ENCODE results near the gene ADAM15. TPM values are rescaled to one million over a fixed set of nuclear protein-coding genes. Genes with fewer than 3 reads are reported as not detected.
A peak's percentile ranks its signal among the peaks of the same experiment; 100 is the strongest.

Gene ADAM15
- 62.0 and 67.1 TPM in 2 replicates for total RNA-seq (2014; rRNA removed; shearing (Covaris generic))
- 190 and 220 TPM in 2 replicates for polyA plus RNA-seq (2015; cell fraction: cytosol; rRNA removed)
- 156 and 168 TPM in 2 replicates for polyA plus RNA-seq (2015; cell fraction: nucleus; rRNA removed)

- in situ Hi-C loops (cut with HindIII; ENCODE audit: low pct_unique_long_range_greater_than_20kb, low sequenced_read_pairs) = no loop called here
- DNase-seq (ENCODE audit: low read depth, low spot score) = peak; percentile 90
Measured at GRCh38 chr1:155050560-155051341, at the start of gene ADAM15. TSS of gene ADAM15 (plus strand) at chr1:155051316. CDS start at chr1:155051387, 71 bp downstream.

GRCh38 chr1:155001425-155001674, 49.8 kb upstream of the ADAM15 start:
- in situ Hi-C loops (cut with HindIII; ENCODE audit: low pct_unique_long_range_greater_than_20kb, low sequenced_read_pairs) = no loop called here

GRCh38 chr1:155001675-155002463, 49.2 kb upstream of the ADAM15 start:
- DNase-seq (ENCODE audit: low read depth, low spot score) = peak; percentile 100
- in situ Hi-C loops (cut with HindIII; ENCODE audit: low pct_unique_long_range_greater_than_20kb, low sequenced_read_pairs) = no loop called here

More at GRCh38 chr1:155001425-155001674, 49.8 kb upstream of the ADAM15 start:
- no peak for DNase-seq (ENCODE audit: low read depth, low spot score)

- in situ Hi-C loops (cut with HindIII; ENCODE audit: low pct_unique_long_range_greater_than_20kb, low sequenced_read_pairs) = no loop called here
- DNase-seq (ENCODE audit: low read depth, low spot score) = no peak
Measured at GRCh38 chr1:155002464-155003226, 48.5 kb upstream of the ADAM15 start, which contains the start of gene ZBTB7B. TSS of gene ZBTB7B (plus strand) at chr1:155002802. CDS start at chr1:155014661, 11,859 bp downstream.

- in situ Hi-C loops (cut with HindIII; ENCODE audit: low pct_unique_long_range_greater_than_20kb, low sequenced_read_pairs) = no loop called here
- DNase-seq (ENCODE audit: low read depth, low spot score) = no peak
Measured at GRCh38 chr1:155003227-155003765, 47.8 kb upstream of the ADAM15 start.

- DNase-seq (ENCODE audit: low read depth, low spot score) = peak; percentile 57
Measured at GRCh38 chr1:155003766-155004351, 47.3 kb upstream of the ADAM15 start.

GRCh38 chr1:155004352-155005075, 46.6 kb upstream of the ADAM15 start:
- in situ Hi-C loops (cut with HindIII; ENCODE audit: low pct_unique_long_range_greater_than_20kb, low sequenced_read_pairs) = no loop called here
- DNase-seq (ENCODE audit: low read depth, low spot score) = no peak

More at GRCh38 chr1:155003766-155004351, 47.3 kb upstream of the ADAM15 start:
- in situ Hi-C loops (cut with HindIII; ENCODE audit: low pct_unique_long_range_greater_than_20kb, low sequenced_read_pairs) = no loop called here

GRCh38 chr1:155005076-155006011, 45.8 kb upstream of the ADAM15 start:
- in situ Hi-C loops (cut with HindIII; ENCODE audit: low pct_unique_long_range_greater_than_20kb, low sequenced_read_pairs) = no loop called here
- no peak for DNase-seq (ENCODE audit: low read depth, low spot score)

GRCh38 chr1:155006601-155007101, 44.5 kb upstream of the ADAM15 start:
- peak; percentile 70 for DNase-seq (ENCODE audit: low read depth, low spot score)
- in situ Hi-C loops (cut with HindIII; ENCODE audit: low pct_unique_long_range_greater_than_20kb, low sequenced_read_pairs) = no loop called here

- DNase-seq (ENCODE audit: low read depth, low spot score) = no peak
- in situ Hi-C loops (cut with HindIII; ENCODE audit: low pct_unique_long_range_greater_than_20kb, low sequenced_read_pairs) = no loop called here
Measured at GRCh38 chr1:155007251-155007828, 43.8 kb upstream of the ADAM15 start.

GRCh38 chr1:155008015-155008941, 42.8 kb upstream of the ADAM15 start:
- in situ Hi-C loops (cut with HindIII; ENCODE audit: low pct_unique_long_range_greater_than_20kb, low sequenced_read_pairs) = no loop called here
- DNase-seq (ENCODE audit: low read depth, low spot score) = no peak

- no peak for DNase-seq (ENCODE audit: low read depth, low spot score)
- in situ Hi-C loops (cut with HindIII; ENCODE audit: low pct_unique_long_range_greater_than_20kb, low sequenced_read_pairs) = no loop called here
Measured at GRCh38 chr1:155009221-155009711, 41.9 kb upstream of the ADAM15 start.

GRCh38 chr1:155009742-155010141, 41.4 kb upstream of the ADAM15 start:
- in situ Hi-C loops (cut with HindIII; ENCODE audit: low pct_unique_long_range_greater_than_20kb, low sequenced_read_pairs) = no loop called here
- no peak for DNase-seq (ENCODE audit: low read depth, low spot score)

GRCh38 chr1:155010211-155010918, 40.8 kb upstream of the ADAM15 start:
- in situ Hi-C loops (cut with HindIII; ENCODE audit: low pct_unique_long_range_greater_than_20kb, low sequenced_read_pairs) = no loop called here

More at GRCh38 chr1:155010211-155010918, 40.8 kb upstream of the ADAM15 start:
- no peak for DNase-seq (ENCODE audit: low read depth, low spot score)

Measured in SK-MEL-5 (cell line).